MM.1S (cell line): ENCODE data around the gene AFP.

Experiments used
- DNase-seq: peaks from one replicate; pipeline ENCODE4 v3.0.0-alpha.2; 2015
- H2AFZ ChIP-seq: fragments of 300-600 bp; sonication (generic); 2 replicates; pipeline ENCODE4 v1.6.0; 2016; ENCODE audit warnings: antibody characterized with exemption, low read length
- H3F3A ChIP-seq: fragments of 300-600 bp; sonication (generic); 2 replicates; pipeline ENCODE4 v1.6.1; 2016; ENCODE audit warnings: mild to moderate bottlenecking, antibody characterized with exemption, low read length, moderate library complexity, mixed read lengths; ENCODE audit not compliant: insufficient read depth
- H3K27ac ChIP-seq: fragments of 300-600 bp; sonication (generic); 2 replicates; pipeline ENCODE4 v1.5.1; 2016; ENCODE audit warnings: mild to moderate bottlenecking, low read length
- H3K27me3 ChIP-seq: fragments of 300-600 bp; sonication (generic); replicated peaks from 2 replicates; pipeline ENCODE4 v1.6.0; 2016; ENCODE audit warnings: low read length; ENCODE audit not compliant: insufficient read depth
- H3K36me3 ChIP-seq: fragments of 300-600 bp; sonication (generic); replicated peaks from 2 replicates; pipeline ENCODE4 v1.6.1; 2016; ENCODE audit warnings: mild to moderate bottlenecking, low read length, mixed read lengths; ENCODE audit not compliant: insufficient read depth
- H3K4me1 ChIP-seq: fragments of 300-600 bp; sonication (generic); 2 replicates; pipeline ENCODE4 v1.6.1; 2016; ENCODE audit warnings: low read length, mixed read lengths
- H3K4me2 ChIP-seq: fragments of 300-600 bp; sonication (generic); 2 replicates; pipeline ENCODE4 v1.6.0; 2016; ENCODE audit warnings: low read depth, low read length
- H3K4me3 ChIP-seq: fragments of 300-600 bp; sonication (generic); 2 replicates; pipeline ENCODE4 v1.5.1; 2016; ENCODE audit warnings: low read length, mixed read lengths
- H3K79me2 ChIP-seq: fragments of 300-600 bp; sonication (generic); 2 replicates; pipeline ENCODE4 v1.6.1; 2016; ENCODE audit warnings: mixed run types, low read length, mixed read lengths
- H3K9ac ChIP-seq: fragments of 300-600 bp; sonication (generic); 2 replicates; pipeline ENCODE4 v1.6.1; 2016; ENCODE audit warnings: low read length, mixed read lengths
- H3K9me2 ChIP-seq: fragments of 300-600 bp; sonication (generic); replicated peaks from 2 replicates; pipeline ENCODE4 v1.6.1; 2016; ENCODE audit warnings: mild to moderate bottlenecking, low read length, mixed read lengths; ENCODE audit not compliant: insufficient read depth
- H3K9me3 ChIP-seq: fragments of 300-600 bp; sonication (generic); replicated peaks from 2 replicates; pipeline ENCODE4 v1.6.1; 2016; ENCODE audit warnings: mild to moderate bottlenecking, low read length, mixed read lengths; ENCODE audit not compliant: insufficient read depth
- H4K20me1 ChIP-seq: fragments of 300-600 bp; sonication (generic); 2 replicates; pipeline ENCODE4 v1.6.1; 2016; ENCODE audit warnings: mild to moderate bottlenecking, low read length, moderate library complexity, mixed read lengths; ENCODE audit not compliant: insufficient read depth
- CTCF ChIP-seq: fragments of 300-600 bp; sonication (generic); IDR thresholded peaks from 2 replicates; pipeline ENCODE4 v1.5.1; 2016; ENCODE audit warnings: antibody characterized with exemption, low read length, mixed read lengths
- EZH2 ChIP-seq: fragments of 300-600 bp; sonication (generic); optimal IDR thresholded peaks from 2 replicates; pipeline ENCODE3; 2017; ENCODE audit warnings: low read depth, mild to moderate bottlenecking, antibody characterized with exemption, low read length, mixed read lengths
- EZH2phosphoT487 ChIP-seq: fragments of 300-600 bp; sonication (generic); IDR thresholded peaks from 2 replicates; pipeline ENCODE4 v1.6.1; 2018; ENCODE audit warnings: antibody characterized with exemption, low read length

AFP gene

DNA sequence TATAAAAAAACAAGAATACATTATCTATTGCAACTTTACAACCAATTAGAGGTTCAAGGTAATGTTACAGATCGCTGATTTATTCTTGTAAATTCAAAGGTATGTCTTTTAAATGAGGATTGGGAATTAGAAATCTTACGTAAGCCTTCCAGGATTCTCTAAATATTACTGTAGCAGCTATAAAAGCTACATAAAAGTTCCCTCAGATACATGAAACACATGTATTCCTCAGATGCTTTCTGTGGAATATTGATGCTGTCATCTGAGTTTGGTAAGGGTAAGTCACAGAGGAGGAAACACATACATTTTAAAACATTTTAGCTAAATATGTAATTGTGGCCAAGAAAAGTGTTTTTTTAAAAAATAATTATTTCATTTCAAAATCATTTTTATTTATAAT, 3.4 kb downstream of the AFP start:
- Histone ChIP-seq H3F3A (no peaks in the 10 kb centered on the region), H3K27me3 (no peaks in the 10 kb centered on the region), H3K4me1 (no peaks in the 10 kb centered on the region), H3K36me3 (no peaks in the 10 kb centered on the region), H3K4me3 (no peak overlapping the region), H3K4me2 (no peak overlapping the region), H3K9me2 (no peaks in the 10 kb centered on the region), H3K27ac (no peak overlapping the region), H3K9ac (no peak overlapping the region), H4K20me1 (no peaks in the 10 kb centered on the region), H3K79me2 (no peaks in the 10 kb centered on the region), H2AFZ (no peak overlapping the region), H3K9me3 (no peaks in the 10 kb centered on the region)
- TF ChIP-seq EZH2phosphoT487 (no peak), CTCF (no peak), EZH2 (no peak)
- DNase-seq = no peak

- H3F3A ChIP-seq = no peaks in the 10 kb centered on the region
- no peak overlapping the region for H3K27ac ChIP-seq
- H3K4me3 ChIP-seq = no peak overlapping the region
- H3K79me2 ChIP-seq = no peaks in the 10 kb centered on the region
- H3K9ac ChIP-seq = no peak overlapping the region
- no peaks in the 10 kb centered on the region for H4K20me1 ChIP-seq
- no peak overlapping the region for H2AFZ ChIP-seq
- H3K9me3 ChIP-seq = no peaks in the 10 kb centered on the region
- TF ChIP-seq EZH2 (no peak), CTCF (no peak), EZH2phosphoT487 (no peak)
- no peaks in the 10 kb centered on the region for H3K9me2 ChIP-seq
- no peak for DNase-seq
- H3K36me3 ChIP-seq = no peaks in the 10 kb centered on the region
- H3K4me1 ChIP-seq = no peaks in the 10 kb centered on the region
- H3K27me3 ChIP-seq = no peaks in the 10 kb centered on the region
- no peak overlapping the region for H3K4me2 ChIP-seq
Observed at GRCh38 chr4:73439991-73440390, 4.0 kb downstream of the AFP start.

GRCh38 chr4:73440653-73441052, 4.6 kb downstream of the AFP start:
- Histone ChIP-seq H3K4me1 (no peaks in the 10 kb centered on the region), H3K27ac (no peak overlapping the region), H2AFZ (no peak overlapping the region), H3K36me3 (no peaks in the 10 kb centered on the region), H3K4me3 (no peak overlapping the region), H3K4me2 (no peak overlapping the region), H3K9me3 (no peaks in the 10 kb centered on the region), H3K9me2 (no peaks in the 10 kb centered on the region), H3K79me2 (no peaks in the 10 kb centered on the region), H3K27me3 (no peaks in the 10 kb centered on the region), H3K9ac (no peak overlapping the region), H3F3A (no peaks in the 10 kb centered on the region), H4K20me1 (no peaks in the 10 kb centered on the region)
- no peak for TF ChIP-seq EZH2phosphoT487
- TF ChIP-seq EZH2 = no peak
- no peak for TF ChIP-seq CTCF
- no peak for DNase-seq

GRCh38 chr4:73442275-73442674, 6.3 kb downstream of the AFP start:
- H3F3A ChIP-seq = no peaks in the 10 kb centered on the region
- no peak overlapping the region for H2AFZ ChIP-seq
- H3K9ac ChIP-seq = no peak overlapping the region
- H3K27ac ChIP-seq = no peak overlapping the region
- no peaks in the 10 kb centered on the region for H3K27me3 ChIP-seq
- no peak overlapping the region for H3K4me3 ChIP-seq
- no peaks in the 10 kb centered on the region for H3K36me3 ChIP-seq
- no peak overlapping the region for H3K4me2 ChIP-seq
- no peaks in the 10 kb centered on the region for H3K9me3 ChIP-seq
- H3K4me1 ChIP-seq = no peaks in the 10 kb centered on the region
- H3K9me2 ChIP-seq = no peaks in the 10 kb centered on the region
- no peaks in the 10 kb centered on the region for H4K20me1 ChIP-seq
- no peaks in the 10 kb centered on the region for H3K79me2 ChIP-seq
- TF ChIP-seq EZH2phosphoT487 (no peak), EZH2 (no peak), CTCF (no peak)
- DNase-seq = no peak
